GM10847 (cell line): ENCODE measurements around the gene ATL3.

Experiments
- POLR2A ChIP-seq: IDR thresholded peaks from 2 replicates; pipeline ENCODE4 v1.6.1; 2011; ENCODE audit not compliant: insufficient read length; ENCODE audit errors: extremely low read depth

Gene ATL3

GRCh38 chr11:63671322-63672155, at the start of gene ATL3:
Gene ATL3, minus strand, starts transcription at chr11:63671376. Its CDS starts 41 bp downstream, at chr11:63671335.
- peak; percentile 44 for TF ChIP-seq POLR2A

GRCh38 chr11:63720611-63721010, 49.4 kb upstream of the ATL3 start:
- no peak for TF ChIP-seq POLR2A

GRCh38 chr11:63719987-63720386, 48.8 kb upstream of the ATL3 start:
- no peak for TF ChIP-seq POLR2A

- TF ChIP-seq POLR2A = no peak
These were observed 47.8 kb upstream of the ATL3 start for GRCh38 chr11:63719001-63719400.

GRCh38 chr11:63716046-63716445, 44.9 kb upstream of the ATL3 start:
- no peak for TF ChIP-seq POLR2A

- TF ChIP-seq POLR2A = no peak
These were observed 42.6 kb upstream of the ATL3 start for GRCh38 chr11:63713766-63714165.

- no peak for TF ChIP-seq POLR2A
These were observed 40.7 kb upstream of the ATL3 start for GRCh38 chr11:63711838-63712237.

GRCh38 chr11:63710476-63711217, 39.5 kb upstream of the ATL3 start:
- TF ChIP-seq POLR2A = no peak

GRCh38 chr11:63709336-63709884, 38.2 kb upstream of the ATL3 start:
- no peak for TF ChIP-seq POLR2A

GRCh38 chr11:63708764-63709163, 37.6 kb upstream of the ATL3 start:
- TF ChIP-seq POLR2A = no peak

GRCh38 chr11:63705526-63705925, 34.4 kb upstream of the ATL3 start:
- TF ChIP-seq POLR2A = no peak

GRCh38 chr11:63699896-63700295, 28.7 kb upstream of the ATL3 start:
- no peak for TF ChIP-seq POLR2A

- TF ChIP-seq POLR2A = no peak
These were observed 28.0 kb upstream of the ATL3 start for GRCh38 chr11:63698976-63699733.

- no peak for TF ChIP-seq POLR2A
These were observed 23.4 kb upstream of the ATL3 start for GRCh38 chr11:63694596-63694995.

- TF ChIP-seq POLR2A = no peak
These were observed 16.7 kb upstream of the ATL3 start for GRCh38 chr11:63687845-63688244.

GRCh38 chr11:63686926-63687325, 15.8 kb upstream of the ATL3 start:
- TF ChIP-seq POLR2A = no peak
